Mucosa of gallbladder (tissue), 1 donor: ENCODE measurements around the gene UGT1A5. TPM values are rescaled to one million over a fixed set of nuclear protein-coding genes. Genes with fewer than 3 reads are reported as not detected.

ENCODE experiments used
- DNase-seq: peaks from one replicate; pipeline ENCODE4 v3.0.0-alpha.2; 2020; ENCODE audit warnings: low spot score
- total RNA-seq: library from RNA; stranded (reverse); gene quantifications from one replicate; pipeline ENCODE4 v1.2.1, GENCODE V29; 2021
- donor health status: DM: no; HTN: no; CAD: no.

UGT1A5 gene
- total RNA-seq, 1 donor from 2014 or later, result 2.0 TPM

- DNase-seq, result no peak
Observed at GRCh38 chr2:233807966-233808935, 95.5 kb downstream of the UGT1A5 start.

GRCh38 chr2:233810385-233810784 is 97.7 kb downstream of the UGT1A5 start:
- DNase-seq, result no peak

DNA sequence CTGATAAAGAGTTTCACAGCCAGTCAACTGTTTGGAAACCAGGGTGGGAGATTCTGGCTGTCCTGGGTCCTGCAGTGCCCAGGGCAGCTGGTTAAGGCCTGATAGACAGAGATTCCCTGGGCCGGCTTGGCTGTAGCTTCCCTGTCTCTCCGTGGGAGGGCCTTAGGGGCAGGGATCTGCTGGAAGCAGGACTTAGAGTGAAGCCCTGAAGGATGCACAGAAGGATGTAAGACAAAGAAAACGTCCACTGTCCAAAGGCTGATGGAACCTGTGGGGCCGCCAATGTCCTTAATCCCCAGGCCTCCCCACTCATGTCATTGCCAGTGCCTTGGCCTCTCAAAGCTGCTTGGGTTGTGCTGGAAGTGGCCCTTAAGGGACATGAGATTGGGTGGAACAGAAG is 98.4 kb downstream of the UGT1A5 start:
- no peak for DNase-seq

DNA sequence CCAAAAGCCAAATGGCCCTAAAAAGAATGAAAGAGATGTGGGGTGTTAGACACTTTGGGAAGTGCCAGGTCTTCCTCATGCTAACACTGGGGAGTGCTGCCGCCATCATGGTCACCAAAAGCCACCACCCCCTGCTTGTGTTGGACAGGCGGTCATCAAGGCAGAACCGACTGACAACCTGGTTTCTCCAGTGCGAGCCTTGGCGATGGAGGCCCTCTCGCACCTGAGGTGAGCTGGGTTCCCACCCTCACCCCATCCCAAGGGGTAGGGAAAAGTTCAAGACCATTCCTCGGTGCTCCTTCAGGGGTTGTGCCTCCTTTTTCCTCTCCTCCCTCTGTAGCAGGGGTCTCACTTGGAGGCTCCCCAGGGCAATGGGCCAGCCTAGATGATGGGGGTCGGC is 99.0 kb downstream of the UGT1A5 start:
- no peak for DNase-seq

GRCh38 chr2:233813236-233814055 is 100.7 kb downstream of the UGT1A5 start:
- DNase-seq, result no peak

DNA sequence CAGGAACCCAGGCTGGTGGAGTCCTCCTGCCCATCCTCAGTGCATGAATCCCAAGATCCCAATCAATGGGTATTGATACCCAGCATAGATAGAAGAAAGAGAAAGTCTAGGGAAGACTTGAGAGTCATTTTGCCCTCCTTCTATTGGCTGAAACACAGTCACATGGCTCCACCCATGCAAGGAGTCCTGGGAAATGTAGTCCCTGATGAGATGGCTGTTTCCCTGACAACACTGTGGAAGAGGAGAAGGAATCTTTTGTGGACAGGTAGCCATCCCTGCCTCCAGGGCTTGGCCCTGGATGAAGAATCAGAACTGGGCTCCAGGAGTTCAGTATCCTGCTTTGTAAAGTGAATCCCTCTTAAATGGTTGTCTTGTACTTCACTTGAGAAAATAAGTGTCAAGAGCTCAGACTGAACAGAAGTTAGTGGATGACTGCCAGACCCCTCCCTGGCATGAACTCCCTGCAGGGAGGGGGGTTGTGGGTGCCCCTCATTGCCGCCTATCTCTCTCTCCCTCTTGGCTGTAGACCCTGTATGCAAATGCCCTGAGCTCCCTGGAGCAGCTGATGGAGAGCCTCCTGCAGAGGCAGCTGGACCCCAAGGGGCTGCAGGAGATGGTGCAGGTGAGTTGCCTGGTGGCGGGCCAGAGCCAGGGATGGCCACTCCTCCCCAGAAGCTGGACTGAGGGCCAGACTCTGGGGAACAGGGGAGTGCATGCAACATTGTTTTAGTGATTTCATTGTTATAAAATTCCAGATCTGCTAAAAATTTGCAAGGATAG is 101.5 kb downstream of the UGT1A5 start:
- no peak for DNase-seq

GRCh38 chr2:233815861-233816260 is 103.2 kb downstream of the UGT1A5 start:
- DNase-seq, result no peak

DNA sequence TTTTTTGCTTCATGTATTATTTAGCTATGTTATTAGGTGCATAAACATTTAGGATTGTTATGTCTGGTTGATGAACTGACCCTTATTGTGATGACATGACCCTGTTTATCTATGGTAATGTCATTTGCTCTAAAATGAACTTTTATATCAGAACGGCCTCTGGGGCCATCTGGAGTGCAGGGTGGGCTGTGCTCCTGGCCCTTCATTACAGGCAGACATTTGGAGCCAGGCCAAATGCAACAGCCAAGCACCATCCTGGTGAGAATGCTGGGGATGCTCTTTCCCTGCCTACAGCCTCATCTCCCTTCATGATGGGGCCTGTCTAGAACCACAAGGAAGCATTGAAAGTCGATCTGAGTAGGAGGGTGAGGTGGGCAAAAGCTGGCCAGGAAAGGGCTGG is 103.6 kb downstream of the UGT1A5 start:
- no peak for DNase-seq

DNA sequence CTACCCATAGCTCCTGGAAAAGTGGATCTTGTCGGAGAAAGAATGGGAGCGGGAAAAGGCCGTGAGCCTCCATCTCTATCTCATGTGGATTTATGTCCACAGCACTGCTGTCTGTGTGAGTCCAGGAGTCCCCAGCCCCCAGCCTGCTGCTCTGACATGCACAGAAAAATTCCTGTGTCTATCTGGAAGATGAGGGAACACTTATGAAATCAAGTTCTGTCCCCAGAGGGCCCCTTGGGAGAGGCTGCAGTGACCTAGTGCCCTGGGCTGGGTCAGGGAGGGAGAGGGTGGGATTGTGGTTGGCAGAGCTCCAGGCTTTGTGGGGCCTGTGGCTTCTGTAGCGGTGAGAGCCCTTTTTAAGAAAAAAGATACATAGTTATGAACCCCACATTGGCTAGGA is 104.1 kb downstream of the UGT1A5 start:
- no peak for DNase-seq

GRCh38 chr2:233817361-233817911 is 104.7 kb downstream of the UGT1A5 start:
- no peak for DNase-seq

- DNase-seq, result no peak
Observed at GRCh38 chr2:233817995-233818638, 105.4 kb downstream of the UGT1A5 start.

DNA sequence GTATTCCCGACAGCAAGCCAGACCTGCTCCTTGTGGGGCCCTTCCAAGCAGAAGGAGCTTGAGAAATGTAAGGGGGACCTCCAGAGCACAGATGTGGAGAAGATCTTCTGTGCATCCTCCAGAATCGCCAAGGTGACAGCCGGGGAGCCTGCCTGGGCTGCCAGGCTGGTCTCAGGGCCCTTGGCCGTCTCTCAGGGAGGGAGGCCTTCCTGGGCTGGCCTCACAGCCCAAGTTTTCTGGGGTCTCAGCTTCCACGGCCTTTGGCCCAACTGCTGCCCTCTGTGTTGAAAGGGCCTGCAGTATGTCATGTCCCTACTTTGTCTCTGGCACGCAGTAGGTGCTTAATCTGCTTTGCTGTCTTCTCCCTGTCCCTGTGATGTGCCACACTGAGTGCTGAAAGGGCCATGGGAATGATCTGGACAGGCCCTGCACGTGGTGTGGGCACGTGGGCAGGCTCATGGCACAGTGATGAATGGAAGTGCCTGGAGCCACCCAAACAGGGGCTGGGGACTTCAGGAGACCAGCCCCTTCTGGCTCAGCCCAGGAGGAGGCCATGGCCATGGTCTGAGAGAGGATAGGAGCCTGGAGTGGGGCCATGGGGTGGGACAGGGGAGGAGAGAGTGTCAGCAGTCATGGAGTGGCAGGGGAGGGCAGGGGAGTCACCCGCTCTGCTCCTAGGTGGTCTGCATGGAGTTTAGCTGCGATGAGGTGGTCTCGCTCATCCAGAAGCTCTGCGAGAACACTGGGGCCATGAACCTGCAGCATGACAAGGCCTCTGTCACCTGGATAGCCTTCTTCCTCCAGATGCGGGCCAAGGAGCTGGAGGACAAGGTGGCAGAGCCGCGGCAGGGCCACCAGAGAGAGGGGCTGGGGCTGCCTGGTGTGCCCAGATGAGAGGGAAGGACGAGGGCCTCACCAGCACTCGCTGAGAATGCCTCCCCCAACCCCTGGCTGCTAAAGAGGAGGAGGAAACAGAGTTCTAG is 106.2 kb downstream of the UGT1A5 start:
- DNase-seq, result no peak

DNA sequence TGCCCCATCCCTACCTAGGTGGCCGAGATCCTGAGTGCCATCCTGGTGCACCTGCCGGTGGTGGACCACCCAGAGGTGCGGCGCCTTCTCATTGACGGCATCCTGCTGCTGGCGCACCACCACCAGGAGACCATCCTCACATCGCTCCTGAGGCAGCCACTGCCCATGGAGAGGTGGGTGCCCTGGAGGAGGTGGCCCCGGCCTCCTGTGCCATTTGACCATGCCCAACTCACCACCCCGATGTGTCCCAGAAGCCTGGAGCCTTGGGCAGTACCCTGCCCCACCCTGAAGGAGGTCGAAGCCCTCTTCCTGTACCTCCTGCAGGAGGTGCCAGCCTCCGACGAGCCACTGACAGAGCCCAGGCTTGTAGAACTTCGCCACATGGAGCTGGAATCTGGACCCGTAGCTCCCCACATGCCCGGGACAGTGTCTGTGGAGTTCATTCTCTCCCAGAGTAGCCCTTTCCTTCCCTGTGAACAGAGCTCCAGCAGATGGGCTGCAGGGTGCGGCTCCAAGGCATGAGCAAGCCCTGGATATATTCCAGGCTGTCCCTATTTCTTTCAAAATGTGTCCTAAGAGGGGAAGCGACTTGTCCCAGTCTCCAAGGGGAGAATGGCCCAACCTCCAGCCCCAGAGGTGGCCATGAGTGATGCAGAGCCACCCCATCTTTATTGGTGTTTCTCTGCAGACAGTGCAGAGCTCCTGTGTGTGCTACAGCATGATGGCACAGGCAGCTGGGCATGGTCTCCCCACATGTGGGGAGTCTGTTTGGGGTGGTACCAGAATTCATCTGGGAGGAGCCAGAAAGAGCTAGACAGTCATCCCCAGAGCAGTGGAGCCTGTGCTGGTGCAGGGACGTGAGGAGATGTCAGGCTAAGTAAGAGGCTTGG is 107.4 kb downstream of the UGT1A5 start:
- DNase-seq, result no peak

GRCh38 chr2:233820774-233821105 is 108.0 kb downstream of the UGT1A5 start:
- DNase-seq, result no peak

DNA sequence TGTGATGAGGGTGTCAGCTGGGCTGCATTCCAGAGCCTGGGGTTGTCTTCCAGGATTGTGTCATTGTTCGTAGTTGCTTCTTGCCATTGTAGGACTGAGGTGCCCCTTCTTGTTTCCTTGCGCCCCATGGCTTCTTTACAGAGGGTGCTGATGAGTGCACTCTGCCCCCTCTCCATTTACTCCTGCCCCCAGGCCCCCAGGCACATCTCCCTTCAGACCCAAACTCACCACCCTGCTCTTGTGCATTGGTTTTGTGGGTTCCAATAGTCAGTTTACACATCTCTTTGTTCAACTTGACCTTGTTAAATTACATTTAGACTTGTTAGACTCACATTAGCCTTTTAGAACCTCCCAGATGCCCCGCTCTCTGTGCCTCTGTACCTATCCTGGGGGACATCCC is 108.5 kb downstream of the UGT1A5 start:
- no peak for DNase-seq

DNA sequence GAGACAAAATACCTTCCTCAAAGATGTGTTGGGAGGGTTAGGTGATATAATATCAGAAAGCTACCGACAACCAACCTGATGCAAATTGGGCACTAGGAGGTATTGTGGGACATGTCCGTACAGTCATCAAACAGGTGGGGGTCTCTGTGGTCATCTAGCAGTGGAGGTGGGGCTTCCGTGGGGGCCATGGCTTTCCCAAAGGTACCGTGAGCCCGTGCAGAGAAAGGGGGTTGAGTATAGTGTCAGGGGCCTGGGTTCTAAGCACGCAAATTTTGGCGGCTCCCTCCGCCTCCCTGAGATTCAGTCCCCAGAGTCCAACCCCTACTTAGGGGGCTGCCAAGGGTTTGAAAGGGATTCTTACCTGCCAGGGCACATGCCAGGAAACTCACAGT is 109.0 kb downstream of the UGT1A5 start:
- DNase-seq, result no peak

- no peak for DNase-seq
Observed at GRCh38 chr2:233822101-233822771, 109.5 kb downstream of the UGT1A5 start.
